Measurements from ENCODE around the gene BNIP3. TPM values are rescaled to one million over a fixed set of nuclear protein-coding genes. Genes with fewer than 3 reads are reported as not detected.

Gene BNIP3
- total RNA-seq, 1 donor from 2014 or later: 56.4 TPM

DNA sequence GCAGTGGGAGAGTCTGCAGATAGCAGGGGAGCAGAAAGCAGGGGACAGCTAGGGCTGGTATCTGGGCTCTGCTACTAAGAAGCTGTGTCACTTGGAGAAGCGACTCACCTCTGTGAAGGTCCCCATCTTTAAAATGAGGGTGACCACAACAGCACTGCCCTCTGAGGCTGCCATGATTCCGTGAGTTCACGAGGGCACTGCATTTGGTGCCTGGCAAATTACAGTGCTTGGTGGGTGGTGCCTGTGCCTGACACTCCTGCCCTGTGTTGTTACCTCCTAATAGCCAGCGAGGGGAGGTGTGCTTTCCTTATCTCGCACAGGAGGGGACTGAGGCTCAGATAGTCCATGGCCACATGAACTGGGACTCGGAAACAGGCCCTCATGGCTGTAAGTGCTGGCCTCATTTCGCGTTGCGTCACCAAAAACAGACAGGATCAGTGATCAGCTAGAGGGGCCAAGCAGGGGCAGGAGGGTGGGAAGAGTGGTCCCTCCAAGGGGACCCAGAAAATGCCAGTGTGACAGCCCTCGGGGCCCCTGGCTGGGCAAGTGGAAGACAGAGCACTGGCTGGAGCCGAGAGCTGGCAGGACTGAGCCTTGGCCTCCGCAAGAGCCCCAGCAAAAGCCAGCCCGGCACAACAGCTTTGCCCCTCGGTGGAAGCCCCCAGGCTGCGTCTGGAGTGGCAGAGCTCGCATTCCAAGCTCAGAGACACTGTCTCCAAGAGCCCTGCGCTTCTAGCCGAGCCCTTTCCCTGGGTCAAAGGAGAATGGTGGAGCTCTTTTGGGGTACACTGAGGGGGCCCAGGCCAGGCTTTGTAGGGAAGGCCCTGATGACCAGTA lies 17.3 kb upstream of the BNIP3 start:
- TF ChIP-seq CTCF (IDR thresholded peaks at IDR 0.05; ENCODE audit: partially characterized antibody, unreplicated experiment): no peak
- Mint-ChIP-seq H3K36me3 (ENCODE audit: unreplicated experiment) (no peaks in the 10 kb centered on the region), H3K27ac (ENCODE audit: unreplicated experiment) (no peak overlapping the region), H3K27me3 (ENCODE audit: unreplicated experiment) (peaks cover 3% of the 10 kb centered on the region), H3K9me3 (ENCODE audit: unreplicated experiment) (no peaks in the 10 kb centered on the region), H3K4me1 (ENCODE audit: low read depth, unreplicated experiment) (peaks cover 8% of the 10 kb centered on the region), H3K4me3 (ENCODE audit: unreplicated experiment) (no peak overlapping the region)
- DNase-seq: no peak

GRCh38 chr10:131998050-131998844 lies 16.5 kb upstream of the BNIP3 start:
- no peak for DNase-seq
- Mint-ChIP-seq H3K4me1 (ENCODE audit: low read depth, unreplicated experiment) (peaks cover 8% of the 10 kb centered on the region), H3K27ac (ENCODE audit: unreplicated experiment) (no peak overlapping the region), H3K36me3 (ENCODE audit: unreplicated experiment) (no peaks in the 10 kb centered on the region), H3K27me3 (ENCODE audit: unreplicated experiment) (peaks cover 3% of the 10 kb centered on the region), H3K4me3 (ENCODE audit: unreplicated experiment) (no peak overlapping the region), H3K9me3 (ENCODE audit: unreplicated experiment) (no peaks in the 10 kb centered on the region)
- TF ChIP-seq CTCF (IDR thresholded peaks at IDR 0.05; ENCODE audit: partially characterized antibody, unreplicated experiment): no peak

DNA sequence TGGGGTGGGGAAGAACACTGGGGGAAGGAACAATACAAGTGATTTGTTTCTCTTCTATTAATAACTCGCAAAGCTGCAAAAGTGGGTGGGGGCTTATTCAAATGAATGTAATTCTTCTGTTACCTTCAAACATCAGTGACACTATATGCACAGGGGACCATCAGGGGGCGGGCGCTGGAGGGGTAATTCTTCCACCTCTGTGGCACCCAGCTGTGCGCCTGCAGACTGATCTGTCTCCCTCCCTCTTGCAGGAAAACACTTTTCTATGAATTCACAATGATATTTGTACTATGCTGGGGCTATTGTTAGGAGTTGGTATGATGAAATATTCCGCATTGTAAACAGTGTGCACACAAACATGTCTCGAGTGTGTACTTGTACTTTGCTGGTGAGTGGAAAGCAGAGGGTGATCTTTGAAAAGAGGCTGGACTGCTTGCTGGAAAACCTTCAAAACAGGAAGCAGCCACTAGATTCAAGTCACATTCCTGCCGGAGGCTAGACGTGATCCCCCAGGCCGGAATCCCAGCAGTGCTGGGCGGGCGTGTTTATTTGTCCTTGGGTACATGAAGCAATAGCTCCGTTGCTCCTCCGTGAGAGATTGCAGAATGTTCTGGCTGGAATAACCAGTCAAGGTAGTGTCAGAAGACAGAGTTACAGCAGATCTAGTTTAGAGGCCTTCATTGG lies 15.8 kb upstream of the BNIP3 start:
- Mint-ChIP-seq H3K27me3 (ENCODE audit: unreplicated experiment) (peaks cover 1% of the 10 kb centered on the region), H3K27ac (ENCODE audit: unreplicated experiment) (no peak overlapping the region), H3K4me1 (ENCODE audit: low read depth, unreplicated experiment) (peaks cover 8% of the 10 kb centered on the region), H3K36me3 (ENCODE audit: unreplicated experiment) (no peaks in the 10 kb centered on the region), H3K9me3 (ENCODE audit: unreplicated experiment) (no peaks in the 10 kb centered on the region), H3K4me3 (ENCODE audit: unreplicated experiment) (no peak overlapping the region)
- no peak for TF ChIP-seq CTCF (IDR thresholded peaks at IDR 0.05; ENCODE audit: partially characterized antibody, unreplicated experiment)
- DNase-seq: no peak

DNA sequence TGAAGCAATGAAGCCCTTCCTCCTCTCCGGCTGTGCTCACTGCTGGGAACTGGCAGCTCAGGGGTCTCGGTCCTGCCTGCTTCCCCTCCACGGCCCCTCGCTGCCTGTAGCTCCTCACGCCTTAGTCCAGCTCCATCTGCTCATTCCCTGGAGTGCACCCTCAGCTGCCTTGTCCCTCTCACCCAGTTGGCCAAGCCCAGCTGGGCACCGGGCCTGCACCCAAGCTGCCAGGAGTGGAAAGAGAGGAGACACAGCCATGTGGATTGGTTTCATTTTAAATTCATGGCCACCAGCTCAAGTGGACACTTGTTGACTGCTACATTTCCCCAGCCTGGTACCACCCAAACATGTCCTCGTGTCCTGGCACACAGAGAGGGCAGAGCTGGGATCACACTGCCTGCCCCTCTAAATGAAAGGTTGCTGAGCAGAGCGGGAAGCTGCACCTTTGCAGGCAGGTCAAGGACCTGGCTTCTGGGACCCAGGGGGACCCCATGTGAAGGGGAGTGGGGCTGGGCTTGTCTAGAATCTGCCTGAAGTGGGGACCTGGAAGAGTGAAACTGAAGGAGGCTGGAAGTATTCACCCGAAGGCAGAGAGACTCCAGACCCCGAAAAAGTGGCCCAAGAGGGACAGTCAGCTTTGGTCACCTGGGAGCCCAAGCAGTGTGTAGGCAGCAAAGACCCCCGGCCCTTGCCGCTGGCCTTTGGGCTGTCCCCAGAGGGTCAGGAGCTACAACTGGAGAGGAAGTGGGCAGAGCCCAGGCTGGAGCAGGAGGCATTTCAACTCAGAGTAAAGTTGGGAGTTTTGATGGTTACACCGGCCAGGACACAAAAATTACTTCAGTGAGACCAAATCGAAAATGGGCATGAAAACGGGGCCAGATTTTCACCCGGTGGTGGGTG lies 15.0 kb upstream of the BNIP3 start:
- no peaks in the 10 kb centered on the region for H3K36me3 Mint-ChIP-seq (ENCODE audit: unreplicated experiment)
- no peak for DNase-seq
- no peak for TF ChIP-seq CTCF (IDR thresholded peaks at IDR 0.05; ENCODE audit: partially characterized antibody, unreplicated experiment)
- H3K27ac Mint-ChIP-seq (ENCODE audit: unreplicated experiment): no peak overlapping the region
- H3K4me1 Mint-ChIP-seq (ENCODE audit: low read depth, unreplicated experiment): peaks cover 8% of the 10 kb centered on the region
- peaks cover 1% of the 10 kb centered on the region for H3K27me3 Mint-ChIP-seq (ENCODE audit: unreplicated experiment)
- H3K9me3 Mint-ChIP-seq (ENCODE audit: unreplicated experiment): no peaks in the 10 kb centered on the region
- no peak overlapping the region for H3K4me3 Mint-ChIP-seq (ENCODE audit: unreplicated experiment)
